ENCODE measurements around the gene LTA4H.

DNA sequence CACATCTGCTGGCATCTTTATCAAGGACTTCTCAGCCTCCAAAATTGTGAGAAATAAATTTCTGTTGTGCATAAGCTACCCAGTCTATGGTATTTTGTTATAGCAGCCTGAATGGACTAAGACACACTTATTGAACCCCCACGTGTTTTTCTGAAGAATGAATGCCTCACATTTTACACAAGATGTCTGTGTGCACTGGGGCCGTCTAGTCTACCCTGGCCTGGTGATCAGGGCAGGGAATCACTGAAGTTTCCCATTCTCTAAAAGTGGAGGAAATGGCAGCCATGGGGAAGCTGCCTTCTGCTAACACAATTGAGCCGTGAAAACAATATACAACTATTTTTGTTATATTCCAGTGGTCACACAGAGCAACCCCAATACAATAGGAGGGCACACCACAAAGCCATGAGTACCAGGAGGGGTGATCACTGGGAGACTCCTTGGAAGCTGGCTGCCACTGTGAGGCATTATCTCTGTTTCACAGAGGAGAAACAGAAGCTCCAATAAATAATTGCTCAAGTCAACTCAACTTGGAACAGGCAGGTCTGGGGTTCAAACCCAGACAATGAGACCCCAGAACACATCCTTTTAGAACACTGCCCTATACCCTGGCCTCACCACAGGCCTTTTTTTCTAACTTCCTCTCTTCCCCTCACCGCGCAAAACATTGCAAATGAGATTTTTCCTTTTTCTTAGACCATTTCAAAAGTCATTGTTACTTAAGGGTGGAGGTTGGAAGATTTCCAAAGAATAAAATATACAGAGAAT, 18.3 kb upstream of the LTA4H start:
- TF ChIP-seq, protein P1, sequence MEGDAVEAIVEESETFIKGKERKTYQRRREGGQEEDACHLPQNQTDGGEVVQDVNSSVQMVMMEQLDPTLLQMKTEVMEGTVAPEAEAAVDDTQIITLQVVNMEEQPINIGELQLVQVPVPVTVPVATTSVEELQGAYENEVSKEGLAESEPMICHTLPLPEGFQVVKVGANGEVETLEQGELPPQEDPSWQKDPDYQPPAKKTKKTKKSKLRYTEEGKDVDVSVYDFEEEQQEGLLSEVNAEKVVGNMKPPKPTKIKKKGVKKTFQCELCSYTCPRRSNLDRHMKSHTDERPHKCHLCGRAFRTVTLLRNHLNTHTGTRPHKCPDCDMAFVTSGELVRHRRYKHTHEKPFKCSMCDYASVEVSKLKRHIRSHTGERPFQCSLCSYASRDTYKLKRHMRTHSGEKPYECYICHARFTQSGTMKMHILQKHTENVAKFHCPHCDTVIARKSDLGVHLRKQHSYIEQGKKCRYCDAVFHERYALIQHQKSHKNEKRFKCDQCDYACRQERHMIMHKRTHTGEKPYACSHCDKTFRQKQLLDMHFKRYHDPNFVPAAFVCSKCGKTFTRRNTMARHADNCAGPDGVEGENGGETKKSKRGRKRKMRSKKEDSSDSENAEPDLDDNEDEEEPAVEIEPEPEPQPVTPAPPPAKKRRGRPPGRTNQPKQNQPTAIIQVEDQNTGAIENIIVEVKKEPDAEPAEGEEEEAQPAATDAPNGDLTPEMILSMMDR (conservative IDR thresholded peaks at IDR 0.05; ENCODE audit: low read depth, low read length) = no peak
- TF ChIP-seq EZH2 (IDR thresholded peaks at IDR 0.05; ENCODE audit: borderline replicate concordance, low read depth, low read length, poor library complexity, severe bottlenecking) = no peak

All from A673 (cell line).